GM18507 (cell line): ENCODE results near the gene APEX1.

Source experiments
- DNase-seq: peaks from one replicate; pipeline ENCODE4 v3.0.0; 2011; ENCODE audit warnings: low read depth; ENCODE audit not compliant: insufficient read length; ENCODE audit errors: extremely low spot score
- FAIRE-seq: peaks from 2 replicates; lab custom pipeline; 2011; peaks lifted over from hg19 to GRCh38; lab: Jason Lieb, UNC

Gene APEX1

DNA sequence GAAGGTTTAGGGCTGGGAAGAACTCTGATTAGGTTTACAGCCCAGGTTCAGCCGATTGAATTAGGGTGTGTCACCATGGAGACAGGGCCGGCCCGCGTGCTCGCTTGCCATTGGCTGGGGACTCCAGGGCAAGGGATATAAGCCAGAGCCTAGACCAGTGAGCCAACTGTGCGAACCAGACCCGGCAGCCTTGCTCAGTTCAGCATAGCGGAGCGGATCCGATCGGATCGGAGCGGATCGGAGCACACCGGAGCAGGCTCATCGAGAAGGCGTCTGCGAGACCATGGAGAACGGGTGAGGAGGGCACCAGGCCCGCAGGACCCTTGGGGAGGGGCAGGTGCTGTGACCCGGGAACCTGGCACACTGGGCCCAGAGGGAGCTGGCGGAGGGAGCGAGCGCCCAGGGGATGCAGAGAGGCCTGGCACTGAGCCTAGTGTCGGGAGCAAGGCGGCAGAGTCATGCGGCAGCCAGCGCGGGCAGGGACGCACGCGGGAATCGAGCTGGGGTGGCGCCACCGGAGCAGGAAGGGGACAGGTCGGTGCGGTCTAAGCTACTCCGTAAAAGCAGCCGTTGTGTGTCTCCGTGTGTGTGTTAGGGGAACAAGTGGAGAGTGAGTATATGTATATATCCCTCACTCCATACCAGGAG lies 14.3 kb downstream of the APEX1 start, which contains the start of gene PNP:
Gene PNP, plus strand, starts transcription at position 165 of the 648 bp plus-strand sequence. Its CDS starts 119 bp downstream, at position 284.
- DNase-seq: peak; percentile 92
- FAIRE-seq: peak; percentile 91

GRCh38 chr14:20469890-20470602 lies 15.0 kb downstream of the APEX1 start:
- FAIRE-seq (peak; percentile 49), DNase-seq (peak; percentile 35)

DNA sequence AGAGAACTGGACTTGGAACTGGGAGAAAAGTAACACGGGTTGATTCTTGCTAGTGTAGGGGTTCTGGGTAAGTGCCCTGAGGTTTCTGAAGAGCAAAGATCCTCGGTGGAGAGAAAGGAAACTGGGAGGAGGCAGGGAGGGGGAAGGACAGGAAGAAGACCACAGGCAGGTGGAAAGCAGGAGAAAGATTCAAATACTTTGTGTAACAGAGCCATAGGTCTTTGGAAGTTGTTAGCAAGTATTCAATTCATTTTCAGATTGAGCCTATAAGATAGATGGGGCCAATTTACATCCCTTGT lies 15.5 kb downstream of the APEX1 start:
- no peak for DNase-seq
- no peak for FAIRE-seq

DNA sequence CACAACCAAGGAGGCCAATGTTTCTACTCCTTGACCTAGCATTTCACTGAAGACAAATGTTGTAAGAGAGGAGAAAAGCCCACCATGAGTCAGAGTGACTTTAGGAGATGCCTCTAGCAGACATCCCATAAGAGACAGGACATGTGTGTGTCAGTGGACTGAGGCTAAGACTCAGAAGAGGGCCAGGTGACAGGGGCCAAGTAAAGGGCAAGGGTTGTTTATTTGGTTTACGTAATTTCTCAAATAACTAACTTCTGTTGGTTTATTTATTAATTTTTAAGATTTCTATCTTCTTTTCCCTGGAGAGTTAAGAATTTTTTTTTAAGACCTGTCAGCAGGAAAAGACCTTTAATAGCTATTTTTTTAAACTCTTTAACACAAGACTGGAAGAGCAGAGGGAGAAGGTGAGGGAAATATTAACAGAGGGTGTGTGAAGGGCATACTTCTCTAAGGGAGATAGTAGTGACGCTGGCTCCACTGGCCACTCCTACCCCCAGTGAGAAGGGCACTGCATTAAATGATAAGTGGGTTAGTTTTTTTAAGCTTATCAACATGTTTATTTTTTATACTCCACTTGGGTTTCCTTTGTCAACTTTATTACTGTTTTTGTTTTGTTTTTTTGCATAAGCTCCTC lies 17.6 kb downstream of the APEX1 start:
- no peak for DNase-seq
- no peak for FAIRE-seq

GRCh38 chr14:20476776-20477175 lies 21.8 kb downstream of the APEX1 start:
- no peak for FAIRE-seq
- no peak for DNase-seq

GRCh38 chr14:20477211-20477876 lies 22.3 kb downstream of the APEX1 start:
- DNase-seq (no peak), FAIRE-seq (no peak)

GRCh38 chr14:20478894-20479293 lies 23.9 kb downstream of the APEX1 start:
- no peak for FAIRE-seq
- DNase-seq: no peak

DNA sequence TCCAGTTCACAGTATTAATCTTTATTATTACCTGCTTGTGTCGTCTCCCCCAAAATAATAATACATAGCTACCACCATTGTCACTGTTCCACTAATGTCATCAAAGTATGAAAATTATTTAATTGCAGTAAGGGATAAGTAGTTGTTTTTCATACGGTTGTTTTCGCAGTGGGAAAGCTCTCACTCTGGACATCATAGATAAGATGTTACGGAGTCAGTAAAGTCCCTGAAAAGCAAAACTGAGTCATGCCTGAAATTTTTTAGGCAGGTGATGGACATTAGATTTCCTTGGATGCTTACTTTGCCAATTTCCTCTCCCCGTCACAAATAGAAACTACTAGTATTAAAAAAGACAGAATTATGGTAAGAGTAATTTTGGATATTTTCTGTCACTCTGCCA lies 27.4 kb downstream of the APEX1 start:
- no peak for FAIRE-seq
- DNase-seq: no peak

GRCh38 chr14:20485900-20486299 lies 30.9 kb downstream of the APEX1 start:
- FAIRE-seq (no peak), DNase-seq (no peak)

GRCh38 chr14:20486684-20487395 lies 31.8 kb downstream of the APEX1 start:
- FAIRE-seq (no peak), DNase-seq (no peak)

- FAIRE-seq: no peak
- no peak for DNase-seq
Observed at GRCh38 chr14:20487396-20487725, 32.3 kb downstream of the APEX1 start.

GRCh38 chr14:20489093-20489994 lies 34.3 kb downstream of the APEX1 start:
- no peak for DNase-seq
- FAIRE-seq: peak; percentile 79

GRCh38 chr14:20490563-20490962 lies 35.5 kb downstream of the APEX1 start:
- no peak for DNase-seq
- FAIRE-seq: peak; percentile 75

DNA sequence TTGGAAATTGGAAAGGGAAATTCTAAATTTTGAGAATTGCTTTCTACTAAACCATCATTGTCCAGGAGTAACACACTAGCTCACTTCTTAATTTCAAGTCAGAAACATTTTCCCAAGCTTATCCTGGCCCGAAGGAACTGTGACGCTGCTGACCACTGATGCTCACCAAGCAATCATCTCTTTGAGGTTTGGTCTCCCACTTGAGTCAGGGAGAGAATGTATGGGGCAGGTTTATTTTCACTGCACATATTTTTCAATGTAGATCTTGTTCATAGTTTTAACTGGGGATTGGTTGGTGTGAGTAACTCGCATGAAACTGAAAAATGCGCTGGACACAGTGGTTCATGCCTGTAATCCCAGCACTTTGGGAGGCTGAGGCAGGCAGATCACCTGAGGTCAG lies 37.5 kb downstream of the APEX1 start:
- FAIRE-seq (peak; percentile 38), DNase-seq (no peak)

GRCh38 chr14:20493634-20494033 lies 38.6 kb downstream of the APEX1 start:
- FAIRE-seq (no peak), DNase-seq (no peak)

DNA sequence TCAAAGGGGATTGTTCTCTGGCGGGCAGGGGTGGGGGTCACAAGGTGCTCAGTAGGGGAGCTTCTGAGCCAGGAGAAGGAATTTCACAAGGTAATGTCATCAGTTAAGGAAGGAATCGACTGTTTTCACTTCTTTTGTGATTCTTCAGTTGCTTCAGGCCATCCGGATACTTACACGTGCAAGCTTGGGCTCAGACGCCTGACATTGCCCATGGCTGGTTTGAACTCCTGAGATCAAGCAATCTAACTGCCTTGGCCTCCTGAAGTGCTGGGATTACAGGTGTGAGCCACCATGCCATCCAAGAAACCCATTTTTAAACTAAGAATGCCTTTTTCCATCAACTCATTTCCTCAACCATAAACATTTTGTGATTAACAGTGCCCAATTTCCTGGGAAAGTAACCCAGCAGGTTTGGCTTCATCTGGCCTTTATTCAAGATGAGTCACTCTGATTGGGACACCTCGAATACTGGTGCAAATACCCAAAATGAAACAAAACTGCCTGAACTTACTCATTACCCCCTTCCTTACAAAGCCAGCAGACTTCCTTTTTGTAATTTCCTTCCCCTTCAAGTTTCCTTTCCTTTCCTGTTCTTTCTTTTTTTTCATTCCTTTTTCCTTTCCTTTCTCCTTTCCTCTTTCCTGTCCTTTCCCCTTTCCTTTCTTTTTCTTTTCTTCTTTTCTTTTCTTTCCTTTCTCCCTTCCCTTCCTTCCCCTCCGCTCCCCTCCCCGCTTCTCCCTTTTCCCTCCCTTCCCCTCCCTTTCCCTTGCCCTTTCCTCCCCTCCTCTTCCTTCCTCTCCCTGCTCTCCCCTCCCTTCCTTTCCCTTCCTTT lies 40.1 kb downstream of the APEX1 start:
- FAIRE-seq (no peak), DNase-seq (no peak)

GRCh38 chr14:20498622-20499021 lies 43.6 kb downstream of the APEX1 start:
- FAIRE-seq: no peak
- no peak for DNase-seq

- no peak for FAIRE-seq
- no peak for DNase-seq
Observed at GRCh38 chr14:20499108-20499507, 44.1 kb downstream of the APEX1 start.
